Ishikawa (cell line): ENCODE measurements around the gene CCSER1.

Experiments
- CEBPB ChIP-seq: IDR thresholded peaks from 2 replicates; pipeline ENCODE4 v1.6.1; 2012
- CREB1 ChIP-seq: IDR thresholded peaks from 2 replicates; pipeline ENCODE4 v1.6.1; 2012; ENCODE audit warnings: low read depth
- EGR1 ChIP-seq: IDR thresholded peaks from 2 replicates; pipeline ENCODE4 v1.6.1; 2012
- EP300 ChIP-seq: IDR thresholded peaks from 2 replicates; pipeline ENCODE4 v1.6.1; 2012; ENCODE audit warnings: borderline replicate concordance
- FOXM1 ChIP-seq: IDR thresholded peaks from 2 replicates; pipeline ENCODE4 v1.6.1; 2012; ENCODE audit warnings: low read depth, borderline replicate concordance
- MAX ChIP-seq: IDR thresholded peaks from 2 replicates; pipeline ENCODE4 v1.6.1; 2012
- NFIC ChIP-seq: IDR thresholded peaks from 2 replicates; pipeline ENCODE4 v1.6.1; 2012
- RAD21 ChIP-seq: IDR thresholded peaks from 2 replicates; pipeline ENCODE4 v1.6.1; 2012; ENCODE audit warnings: low read depth
- REST ChIP-seq: IDR thresholded peaks from 2 replicates; pipeline ENCODE4 v1.6.1; 2012; ENCODE audit warnings: low read depth, mild to moderate bottlenecking
- TAF1 ChIP-seq: IDR thresholded peaks from 2 replicates; pipeline ENCODE4 v1.6.1; 2012; ENCODE audit warnings: low read depth, mild to moderate bottlenecking
- TCF12 ChIP-seq: IDR thresholded peaks from 2 replicates; pipeline ENCODE4 v1.6.1; 2012; ENCODE audit warnings: low read depth
- TEAD4 ChIP-seq: IDR thresholded peaks from 2 replicates; pipeline ENCODE4 v1.6.1; 2012
- USF1 ChIP-seq: IDR thresholded peaks from 2 replicates; pipeline ENCODE4 v1.6.1; 2012
- YY1 ChIP-seq: IDR thresholded peaks from 2 replicates; pipeline ENCODE4 v1.6.1; 2012; ENCODE audit warnings: low read depth
- ZBTB7A ChIP-seq: IDR thresholded peaks from 2 replicates; pipeline ENCODE4 v1.6.1; 2012; ENCODE audit warnings: low read depth

CCSER1 gene

GRCh38 chr4:90246816-90247215, 119.6 kb downstream of the CCSER1 start:
- TF ChIP-seq ZBTB7A (no peak), REST (no peak), TAF1 (no peak), EGR1 (no peak), MAX (no peak), USF1 (no peak)

GRCh38 chr4:90254357-90254756, 127.2 kb downstream of the CCSER1 start:
- no peak for TF ChIP-seq USF1
- no peak for TF ChIP-seq YY1
- TF ChIP-seq TEAD4: no peak
- TF ChIP-seq TAF1: no peak
- TF ChIP-seq TCF12: no peak
- no peak for TF ChIP-seq FOXM1
- TF ChIP-seq NFIC: no peak
- TF ChIP-seq ZBTB7A: no peak
- no peak for TF ChIP-seq CEBPB
- no peak for TF ChIP-seq CREB1
- no peak for TF ChIP-seq MAX
- no peak for TF ChIP-seq RAD21
- TF ChIP-seq EP300: no peak
- no peak for TF ChIP-seq EGR1
- TF ChIP-seq REST: no peak

- no peak for TF ChIP-seq TEAD4
- TF ChIP-seq USF1: no peak
- TF ChIP-seq REST: no peak
- no peak for TF ChIP-seq CEBPB
- no peak for TF ChIP-seq EGR1
- no peak for TF ChIP-seq YY1
- TF ChIP-seq ZBTB7A: no peak
- no peak for TF ChIP-seq NFIC
- TF ChIP-seq RAD21: no peak
- TF ChIP-seq EP300: no peak
- no peak for TF ChIP-seq TCF12
- no peak for TF ChIP-seq CREB1
- no peak for TF ChIP-seq TAF1
- no peak for TF ChIP-seq FOXM1
- no peak for TF ChIP-seq MAX
These were observed 147.0 kb downstream of the CCSER1 start for GRCh38 chr4:90274175-90274574.

- no peak for TF ChIP-seq FOXM1
- no peak for TF ChIP-seq EP300
- TF ChIP-seq CREB1: no peak
- no peak for TF ChIP-seq CEBPB
- no peak for TF ChIP-seq TAF1
- no peak for TF ChIP-seq YY1
- no peak for TF ChIP-seq NFIC
- TF ChIP-seq REST: no peak
- TF ChIP-seq TEAD4: no peak
- no peak for TF ChIP-seq EGR1
- TF ChIP-seq TCF12: no peak
These were observed 153.8 kb downstream of the CCSER1 start for GRCh38 chr4:90280954-90281353.
